ENCODE measurements around the gene PSMF1. TPM values are rescaled to one million over a fixed set of nuclear protein-coding genes. Genes with fewer than 3 reads are reported as not detected.

PSMF1 gene
- total and polyA plus RNA-seq, 2 of the 13 experiments (the other 11 are each of a cell fraction or from before 2014, with no cell fraction given), result 82.5 to 86.0 TPM

GRCh38 chr20:1185790-1186334 lies 67.5 kb downstream of the PSMF1 start (continued):
- TF ChIP-seq, protein P1, sequence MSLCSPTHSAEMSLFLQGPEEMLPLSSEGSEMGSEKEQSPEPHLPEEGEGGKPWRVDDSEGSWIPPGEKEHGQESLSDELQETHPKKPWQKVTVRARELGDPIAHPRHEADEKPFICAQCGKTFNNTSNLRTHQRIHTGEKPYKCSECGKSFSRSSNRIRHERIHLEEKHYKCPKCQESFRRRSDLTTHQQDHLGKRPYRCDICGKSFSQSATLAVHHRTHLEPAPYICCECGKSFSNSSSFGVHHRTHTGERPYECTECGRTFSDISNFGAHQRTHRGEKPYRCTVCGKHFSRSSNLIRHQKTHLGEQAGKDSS (CRISPR knock-in tag; IDR thresholded peaks at IDR 0.05; ENCODE audit: borderline replicate concordance, low read depth), result 0 out of 2 replicates have a peak, but pooled peaks have one; percentile 23
- no peak for TF ChIP-seq ZSCAN20 (CRISPR knock-in tag; IDR thresholded peaks at IDR 0.05; ENCODE audit: borderline replicate concordance)
- TF ChIP-seq KAT2B (IDR thresholded peaks at IDR 0.05; ENCODE audit: borderline replicate concordance, low read depth, low read length), result no peak
- TF ChIP-seq ZNF576 (CRISPR knock-in tag; IDR thresholded peaks at IDR 0.05), result 0 out of 2 replicates have a peak, but pooled peaks have one; percentile 44
- TF ChIP-seq, protein P2, sequence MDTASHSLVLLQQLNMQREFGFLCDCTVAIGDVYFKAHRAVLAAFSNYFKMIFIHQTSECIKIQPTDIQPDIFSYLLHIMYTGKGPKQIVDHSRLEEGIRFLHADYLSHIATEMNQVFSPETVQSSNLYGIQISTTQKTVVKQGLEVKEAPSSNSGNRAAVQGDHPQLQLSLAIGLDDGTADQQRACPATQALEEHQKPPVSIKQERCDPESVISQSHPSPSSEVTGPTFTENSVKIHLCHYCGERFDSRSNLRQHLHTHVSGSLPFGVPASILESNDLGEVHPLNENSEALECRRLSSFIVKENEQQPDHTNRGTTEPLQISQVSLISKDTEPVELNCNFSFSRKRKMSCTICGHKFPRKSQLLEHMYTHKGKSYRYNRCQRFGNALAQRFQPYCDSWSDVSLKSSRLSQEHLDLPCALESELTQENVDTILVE (CRISPR knock-in tag; IDR thresholded peaks at IDR 0.05), result no peak
- no peak for TF ChIP-seq ZFP62 (CRISPR knock-in tag; IDR thresholded peaks at IDR 0.05)
- TF ChIP-seq, protein P3, sequence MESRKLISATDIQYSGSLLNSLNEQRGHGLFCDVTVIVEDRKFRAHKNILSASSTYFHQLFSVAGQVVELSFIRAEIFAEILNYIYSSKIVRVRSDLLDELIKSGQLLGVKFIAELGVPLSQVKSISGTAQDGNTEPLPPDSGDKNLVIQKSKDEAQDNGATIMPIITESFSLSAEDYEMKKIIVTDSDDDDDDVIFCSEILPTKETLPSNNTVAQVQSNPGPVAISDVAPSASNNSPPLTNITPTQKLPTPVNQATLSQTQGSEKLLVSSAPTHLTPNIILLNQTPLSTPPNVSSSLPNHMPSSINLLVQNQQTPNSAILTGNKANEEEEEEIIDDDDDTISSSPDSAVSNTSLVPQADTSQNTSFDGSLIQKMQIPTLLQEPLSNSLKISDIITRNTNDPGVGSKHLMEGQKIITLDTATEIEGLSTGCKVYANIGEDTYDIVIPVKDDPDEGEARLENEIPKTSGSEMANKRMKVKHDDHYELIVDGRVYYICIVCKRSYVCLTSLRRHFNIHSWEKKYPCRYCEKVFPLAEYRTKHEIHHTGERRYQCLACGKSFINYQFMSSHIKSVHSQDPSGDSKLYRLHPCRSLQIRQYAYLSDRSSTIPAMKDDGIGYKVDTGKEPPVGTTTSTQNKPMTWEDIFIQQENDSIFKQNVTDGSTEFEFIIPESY (CRISPR knock-in tag; IDR thresholded peaks at IDR 0.05), result no peak
- TF ChIP-seq, protein P4, sequence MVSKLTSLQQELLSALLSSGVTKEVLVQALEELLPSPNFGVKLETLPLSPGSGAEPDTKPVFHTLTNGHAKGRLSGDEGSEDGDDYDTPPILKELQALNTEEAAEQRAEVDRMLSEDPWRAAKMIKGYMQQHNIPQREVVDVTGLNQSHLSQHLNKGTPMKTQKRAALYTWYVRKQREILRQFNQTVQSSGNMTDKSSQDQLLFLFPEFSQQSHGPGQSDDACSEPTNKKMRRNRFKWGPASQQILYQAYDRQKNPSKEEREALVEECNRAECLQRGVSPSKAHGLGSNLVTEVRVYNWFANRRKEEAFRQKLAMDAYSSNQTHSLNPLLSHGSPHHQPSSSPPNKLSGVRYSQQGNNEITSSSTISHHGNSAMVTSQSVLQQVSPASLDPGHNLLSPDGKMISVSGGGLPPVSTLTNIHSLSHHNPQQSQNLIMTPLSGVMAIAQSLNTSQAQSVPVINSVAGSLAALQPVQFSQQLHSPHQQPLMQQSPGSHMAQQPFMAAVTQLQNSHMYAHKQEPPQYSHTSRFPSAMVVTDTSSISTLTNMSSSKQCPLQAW (CRISPR knock-in tag; IDR thresholded peaks at IDR 0.05), result peak; percentile 74; the same call in 1 of the 2 replicates
- 0 out of 2 replicates have a peak, but pooled peaks have one; percentile 43 for TF ChIP-seq MZF1 (CRISPR knock-in tag; IDR thresholded peaks at IDR 0.05; ENCODE audit: borderline replicate concordance)
- peak; percentile 72; the same call in 1 of the 2 replicates for TF ChIP-seq ZNF350 (CRISPR knock-in tag; IDR thresholded peaks at IDR 0.05; ENCODE audit: borderline replicate concordance, low read depth)
- peak; percentile 19; the same call in 1 of the 2 replicates for TF ChIP-seq ZNF292 (CRISPR knock-in tag; IDR thresholded peaks at IDR 0.05; ENCODE audit: borderline replicate concordance, low read depth)
- no peak for TF ChIP-seq SUZ12 (IDR thresholded peaks at IDR 0.05; ENCODE audit: low read depth, low read length)
- no peak for TF ChIP-seq RARG (CRISPR knock-in tag; IDR thresholded peaks at IDR 0.05; ENCODE audit: low read depth)
- TF ChIP-seq NFE2L1 (CRISPR knock-in tag; IDR thresholded peaks at IDR 0.05; ENCODE audit: borderline replicate concordance), result peak; percentile 61; the same call in 1 of the 2 replicates
- no peak for TF ChIP-seq MAFK (conservative IDR thresholded peaks at IDR 0.05 in 1 of 2, IDR thresholded peaks at IDR 0.05 in 1 of 2; ENCODE audit: low read length in 2 of 2)
- TF ChIP-seq CREM (IDR thresholded peaks at IDR 0.05), result no peak
- no peak for TF ChIP-seq CREM (CRISPR knock-in tag; IDR thresholded peaks at IDR 0.05)
- TF ChIP-seq ZNF562 (CRISPR knock-in tag; IDR thresholded peaks at IDR 0.05; ENCODE audit: borderline replicate concordance), result no peak
- no peak for TF ChIP-seq HOXA7 (CRISPR knock-in tag; IDR thresholded peaks at IDR 0.05)
- TF ChIP-seq, protein P5, sequence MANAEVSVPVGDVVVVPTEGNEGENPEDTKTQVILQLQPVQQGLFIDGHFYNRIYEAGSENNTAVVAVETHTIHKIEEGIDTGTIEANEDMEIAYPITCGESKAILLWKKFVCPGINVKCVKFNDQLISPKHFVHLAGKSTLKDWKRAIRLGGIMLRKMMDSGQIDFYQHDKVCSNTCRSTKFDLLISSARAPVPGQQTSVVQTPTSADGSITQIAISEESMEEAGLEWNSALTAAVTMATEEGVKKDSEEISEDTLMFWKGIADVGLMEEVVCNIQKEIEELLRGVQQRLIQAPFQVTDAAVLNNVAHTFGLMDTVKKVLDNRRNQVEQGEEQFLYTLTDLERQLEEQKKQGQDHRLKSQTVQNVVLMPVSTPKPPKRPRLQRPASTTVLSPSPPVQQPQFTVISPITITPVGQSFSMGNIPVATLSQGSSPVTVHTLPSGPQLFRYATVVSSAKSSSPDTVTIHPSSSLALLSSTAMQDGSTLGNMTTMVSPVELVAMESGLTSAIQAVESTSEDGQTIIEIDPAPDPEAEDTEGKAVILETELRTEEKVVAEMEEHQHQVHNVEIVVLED (CRISPR knock-in tag; IDR thresholded peaks at IDR 0.05; ENCODE audit: borderline replicate concordance), result 0 out of 2 replicates have a peak, but pooled peaks have one; percentile 23
